ENCODE measurements around the gene KCNIP3.

- no peak for TF ChIP-seq CTCF (IDR thresholded peaks at IDR 0.05)
- no peak for TF ChIP-seq EZH2 (IDR thresholded peaks at IDR 0.05)
- no peak for TF ChIP-seq EZH2phosphoT487 (IDR thresholded peaks at IDR 0.05)
Observed at GRCh38 chr2:95306336-95306895, 9.3 kb downstream of the KCNIP3 start.

Measured in neural progenitor cell (in vitro differentiated cells).